RKO (cell line): Measurements from ENCODE around the gene ACTL6B.
A peak's percentile ranks its signal among the peaks of the same experiment; 100 is the strongest.
"Not testable (repeated sequence)": the region's sequence is repeated elsewhere in the genome, so short reads cannot be mapped to it uniquely, and the experiment has no call there.

Experiments used
- DNase-seq: peaks from one replicate; pipeline ENCODE4 v3.0.0-alpha.2; 2016; ENCODE audit warnings: low spot score

The ACTL6B gene

GRCh38 chr7:100655908-100656674 is at the start of gene ACTL6B:
Gene ACTL6B, minus strand, starts transcription at chr7:100656448. Its CDS starts 94 bp downstream, at chr7:100656354.
- no peak for DNase-seq

GRCh38 chr7:100705320-100705752 is 49.1 kb upstream of the ACTL6B start:
- peak; percentile 80 for DNase-seq

GRCh38 chr7:100701089-100701488 is 44.8 kb upstream of the ACTL6B start:
- not testable (repeated sequence) for DNase-seq

- no peak for DNase-seq
Observed at GRCh38 chr7:100699018-100699417, 42.8 kb upstream of the ACTL6B start.

- no peak for DNase-seq
Observed at GRCh38 chr7:100696123-100696521, 39.9 kb upstream of the ACTL6B start.

GRCh38 chr7:100694098-100694745 is 38.0 kb upstream of the ACTL6B start, which contains the start of gene GIGYF1:
Gene GIGYF1, minus strand, starts transcription at chr7:100694250. Its CDS starts 6,012 bp downstream, at chr7:100688238.
- peak; percentile 82 for DNase-seq

- no peak for DNase-seq
Observed at GRCh38 chr7:100693312-100694097, 37.3 kb upstream of the ACTL6B start.

GRCh38 chr7:100692578-100692961 is 36.3 kb upstream of the ACTL6B start:
- DNase-seq, result peak; percentile 63

GRCh38 chr7:100691676-100692577 is 35.7 kb upstream of the ACTL6B start:
- DNase-seq, result peak; percentile 88

- no peak for DNase-seq
Observed at GRCh38 chr7:100689230-100690135, 33.2 kb upstream of the ACTL6B start.

GRCh38 chr7:100688326-100688860 is 32.1 kb upstream of the ACTL6B start:
- no peak for DNase-seq

- DNase-seq, result no peak
Observed at GRCh38 chr7:100687751-100688300, 31.6 kb upstream of the ACTL6B start.

GRCh38 chr7:100687261-100687660 is 31.0 kb upstream of the ACTL6B start:
- DNase-seq, result no peak

- no peak for DNase-seq
Observed at GRCh38 chr7:100686822-100687211, 30.6 kb upstream of the ACTL6B start.

- DNase-seq, result no peak
Observed at GRCh38 chr7:100686201-100686821, 30.1 kb upstream of the ACTL6B start.

- no peak for DNase-seq
Observed at GRCh38 chr7:100685631-100686145, 29.4 kb upstream of the ACTL6B start.

- DNase-seq, result no peak
Observed at GRCh38 chr7:100685049-100685605, 28.9 kb upstream of the ACTL6B start.

GRCh38 chr7:100684534-100685042 is 28.3 kb upstream of the ACTL6B start:
- DNase-seq, result no peak
